ENCODE measurements around the gene PZP.

- TF ChIP-seq, protein P1, sequence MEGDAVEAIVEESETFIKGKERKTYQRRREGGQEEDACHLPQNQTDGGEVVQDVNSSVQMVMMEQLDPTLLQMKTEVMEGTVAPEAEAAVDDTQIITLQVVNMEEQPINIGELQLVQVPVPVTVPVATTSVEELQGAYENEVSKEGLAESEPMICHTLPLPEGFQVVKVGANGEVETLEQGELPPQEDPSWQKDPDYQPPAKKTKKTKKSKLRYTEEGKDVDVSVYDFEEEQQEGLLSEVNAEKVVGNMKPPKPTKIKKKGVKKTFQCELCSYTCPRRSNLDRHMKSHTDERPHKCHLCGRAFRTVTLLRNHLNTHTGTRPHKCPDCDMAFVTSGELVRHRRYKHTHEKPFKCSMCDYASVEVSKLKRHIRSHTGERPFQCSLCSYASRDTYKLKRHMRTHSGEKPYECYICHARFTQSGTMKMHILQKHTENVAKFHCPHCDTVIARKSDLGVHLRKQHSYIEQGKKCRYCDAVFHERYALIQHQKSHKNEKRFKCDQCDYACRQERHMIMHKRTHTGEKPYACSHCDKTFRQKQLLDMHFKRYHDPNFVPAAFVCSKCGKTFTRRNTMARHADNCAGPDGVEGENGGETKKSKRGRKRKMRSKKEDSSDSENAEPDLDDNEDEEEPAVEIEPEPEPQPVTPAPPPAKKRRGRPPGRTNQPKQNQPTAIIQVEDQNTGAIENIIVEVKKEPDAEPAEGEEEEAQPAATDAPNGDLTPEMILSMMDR (IDR thresholded peaks at IDR 0.05), result no peak
- TF ChIP-seq POLR2A (IDR thresholded peaks at IDR 0.05), result no peak
Measured at GRCh38 chr12:9179781-9180180, 28.4 kb downstream of the PZP start.
